ENCODE data around the gene CIZ1.
"Not testable (repeated sequence)": the region's sequence is repeated elsewhere in the genome, so short reads cannot be mapped to it uniquely, and the experiment has no call there.

The CIZ1 gene

GRCh38 chr9:128231638-128232527, 40.5 kb upstream of the CIZ1 start:
- Histone ChIP-seq H2BK15ac (ENCODE audit: low read length) (no peak overlapping the region), H3K14ac (ENCODE audit: low read length) (no peak overlapping the region), H3K27me3 (ENCODE audit: control insufficient read depth in 3 of 3, insufficient read depth in 3 of 3, low read depth in 1 of 3, low read length in 3 of 3) (no peaks in the 10 kb centered on the region), H2AK5ac (ENCODE audit: low read depth, low read length) (no peak overlapping the region), H3K79me1 (ENCODE audit: low read depth, low read length) (peaks cover 1% of the 10 kb centered on the region), H2AFZ (ENCODE audit: low read length) (no peak overlapping the region), H3K36me3 (replicated peaks in 1 of 2; ENCODE audit: control insufficient read depth in 2 of 2, insufficient read depth in 2 of 2, low read length in 2 of 2) (peaks cover 7 to 9% of the 10 kb centered on the region in 2 donors), H3K9me3 (replicated peaks in 1 of 2; ENCODE audit: control insufficient read depth in 2 of 2, insufficient read depth in 1 of 2, low read depth in 1 of 2, low read length in 2 of 2) (no peaks in the 10 kb centered on the region), H3K23ac (ENCODE audit: low read depth, low read length, poor library complexity) (no peak overlapping the region), H3K9ac (ENCODE audit: low read depth, low read length, poor library complexity) (no peak overlapping the region), H3K4ac (ENCODE audit: low read length) (no peak overlapping the region), H3K18ac (ENCODE audit: low read length) (no peak overlapping the region), H3K27ac (replicated peaks; ENCODE audit: low read length) (no peak overlapping the region), H3K4me1 (ENCODE audit: control insufficient read depth in 2 of 2, insufficient read depth in 1 of 2, low read depth in 1 of 2, low read length in 2 of 2) (no peaks in the 10 kb centered on the region), H2BK120ac (ENCODE audit: low read depth, low read length) (no peak overlapping the region), H4K8ac (ENCODE audit: low read depth, low read length) (no peak overlapping the region), H3K4me3 (ENCODE audit: low read length in 2 of 2) (no peak overlapping the region), H2BK12ac (ENCODE audit: low read length) (no peak overlapping the region), H2BK5ac (ENCODE audit: low read length) (no peak overlapping the region), H3K4me2 (ENCODE audit: insufficient read depth, low read length, poor library complexity, severe bottlenecking) (no peak overlapping the region), H4K91ac (ENCODE audit: low read depth, low read length, poor library complexity) (no peak overlapping the region)
- no peak for DNase-seq (ENCODE audit: low spot score)
- no CpG with 5 or more reads among the region's 16 CpGs for WGBS, 2 donors (ENCODE audit: extremely low coverage in 2 of 2, insufficient read length in 2 of 2, insufficient replicate concordance in 1 of 2)

- DNase-seq (ENCODE audit: low spot score); H2BK120ac ChIP-seq (ENCODE audit: low read depth, low read length); H3K23ac ChIP-seq (ENCODE audit: low read depth, low read length, poor library complexity); H3K36me3 ChIP-seq (replicated peaks in 1 of 2; ENCODE audit: control insufficient read depth in 2 of 2, insufficient read depth in 2 of 2, low read length in 2 of 2); H4K91ac ChIP-seq (ENCODE audit: low read depth, low read length, poor library complexity); H2BK5ac ChIP-seq (ENCODE audit: low read length); H2AFZ ChIP-seq (ENCODE audit: low read length); H2AK5ac ChIP-seq (ENCODE audit: low read depth, low read length); H3K4me3 ChIP-seq (ENCODE audit: low read length in 2 of 2); H3K18ac ChIP-seq (ENCODE audit: low read length); H3K4ac ChIP-seq (ENCODE audit: low read length); H3K14ac ChIP-seq (ENCODE audit: low read length); H3K9ac ChIP-seq (ENCODE audit: low read depth, low read length, poor library complexity); H4K8ac ChIP-seq (ENCODE audit: low read depth, low read length); H3K27ac ChIP-seq (replicated peaks; ENCODE audit: low read length); H2BK12ac ChIP-seq (ENCODE audit: low read length); H3K27me3 ChIP-seq (ENCODE audit: control insufficient read depth in 3 of 3, insufficient read depth in 3 of 3, low read depth in 1 of 3, low read length in 3 of 3); H3K79me1 ChIP-seq (ENCODE audit: low read depth, low read length); H3K4me1 ChIP-seq (ENCODE audit: control insufficient read depth in 2 of 2, insufficient read depth in 1 of 2, low read depth in 1 of 2, low read length in 2 of 2); H2BK15ac ChIP-seq (ENCODE audit: low read length); H3K4me2 ChIP-seq (ENCODE audit: insufficient read depth, low read length, poor library complexity, severe bottlenecking); H3K9me3 ChIP-seq (replicated peaks in 1 of 2; ENCODE audit: control insufficient read depth in 2 of 2, insufficient read depth in 1 of 2, low read depth in 1 of 2, low read length in 2 of 2): not testable (repeated sequence)
- no CpG with 5 or more reads among the region's 7 CpGs for WGBS, 2 donors (ENCODE audit: extremely low coverage in 2 of 2, insufficient read length in 2 of 2, insufficient replicate concordance in 1 of 2)
Measured at GRCh38 chr9:128230897-128231296, 39.5 kb upstream of the CIZ1 start.

- H3K79me1 ChIP-seq (ENCODE audit: low read depth, low read length): no peaks in the 10 kb centered on the region
- H2AFZ ChIP-seq (ENCODE audit: low read length): no peak overlapping the region
- no peak overlapping the region for H3K4ac ChIP-seq (ENCODE audit: low read length)
- no peak overlapping the region for H2BK12ac ChIP-seq (ENCODE audit: low read length)
- DNase-seq (ENCODE audit: low spot score): no peak
- peak overlapping the region; percentile 57 for H3K9ac ChIP-seq (ENCODE audit: low read depth, low read length, poor library complexity)
- no peak overlapping the region for H2BK5ac ChIP-seq (ENCODE audit: low read length)
- H3K23ac ChIP-seq (ENCODE audit: low read depth, low read length, poor library complexity): no peak overlapping the region
- H3K14ac ChIP-seq (ENCODE audit: low read length): no peak overlapping the region
- H3K9me3 ChIP-seq (replicated peaks in 1 of 2; ENCODE audit: control insufficient read depth in 2 of 2, insufficient read depth in 1 of 2, low read depth in 1 of 2, low read length in 2 of 2): peaks cover 0 to 2% of the 10 kb centered on the region in 2 donors
- H2BK120ac ChIP-seq (ENCODE audit: low read depth, low read length): no peak overlapping the region
- H4K8ac ChIP-seq (ENCODE audit: low read depth, low read length): no peak overlapping the region
- peaks cover 0 to 3% of the 10 kb centered on the region in 2 donors for H3K4me1 ChIP-seq (ENCODE audit: control insufficient read depth in 2 of 2, insufficient read depth in 1 of 2, low read depth in 1 of 2, low read length in 2 of 2)
- H3K27ac ChIP-seq (replicated peaks; ENCODE audit: low read length): no peak overlapping the region
- no peak overlapping the region for H2AK5ac ChIP-seq (ENCODE audit: low read depth, low read length)
- H3K27me3 ChIP-seq (ENCODE audit: control insufficient read depth in 3 of 3, insufficient read depth in 3 of 3, low read depth in 1 of 3, low read length in 3 of 3): no peaks in the 10 kb centered on the region
- no peak overlapping the region for H3K18ac ChIP-seq (ENCODE audit: low read length)
- H3K4me3 ChIP-seq (ENCODE audit: low read length in 2 of 2): no peak overlapping the region
- no CpG with 5 or more reads among the region's 5 CpGs for WGBS, 2 donors (ENCODE audit: extremely low coverage in 2 of 2, insufficient read length in 2 of 2, insufficient replicate concordance in 1 of 2)
- H3K4me2 ChIP-seq (ENCODE audit: insufficient read depth, low read length, poor library complexity, severe bottlenecking): no peak overlapping the region
- H3K36me3 ChIP-seq (replicated peaks in 1 of 2; ENCODE audit: control insufficient read depth in 2 of 2, insufficient read depth in 2 of 2, low read length in 2 of 2): peaks cover 18 to 24% of the 10 kb centered on the region in 2 donors
- H4K91ac ChIP-seq (ENCODE audit: low read depth, low read length, poor library complexity): no peak overlapping the region
- no peak overlapping the region for H2BK15ac ChIP-seq (ENCODE audit: low read length)
Measured at GRCh38 chr9:128226412-128226801, 35.0 kb upstream of the CIZ1 start.

- no peak overlapping the region for H3K18ac ChIP-seq (ENCODE audit: low read length)
- H3K4ac ChIP-seq (ENCODE audit: low read length): no peak overlapping the region
- no peak overlapping the region for H3K27ac ChIP-seq (replicated peaks; ENCODE audit: low read length)
- no peaks in the 10 kb centered on the region for H3K79me1 ChIP-seq (ENCODE audit: low read depth, low read length)
- no peak overlapping the region for H2BK5ac ChIP-seq (ENCODE audit: low read length)
- peaks cover 18 to 27% of the 10 kb centered on the region in 2 donors for H3K36me3 ChIP-seq (replicated peaks in 1 of 2; ENCODE audit: control insufficient read depth in 2 of 2, insufficient read depth in 2 of 2, low read length in 2 of 2)
- H3K27me3 ChIP-seq (ENCODE audit: control insufficient read depth in 3 of 3, insufficient read depth in 3 of 3, low read depth in 1 of 3, low read length in 3 of 3): no peaks in the 10 kb centered on the region
- peaks cover 0 to 3% of the 10 kb centered on the region in 2 donors for H3K4me1 ChIP-seq (ENCODE audit: control insufficient read depth in 2 of 2, insufficient read depth in 1 of 2, low read depth in 1 of 2, low read length in 2 of 2)
- H3K9me3 ChIP-seq (replicated peaks in 1 of 2; ENCODE audit: control insufficient read depth in 2 of 2, insufficient read depth in 1 of 2, low read depth in 1 of 2, low read length in 2 of 2): peaks cover 0 to 2% of the 10 kb centered on the region in 2 donors
- no peak overlapping the region for H2BK12ac ChIP-seq (ENCODE audit: low read length)
- no peak overlapping the region for H2BK120ac ChIP-seq (ENCODE audit: low read depth, low read length)
- H4K91ac ChIP-seq (ENCODE audit: low read depth, low read length, poor library complexity): no peak overlapping the region
- H2AFZ ChIP-seq (ENCODE audit: low read length): no peak overlapping the region
- no peak overlapping the region for H3K4me3 ChIP-seq (ENCODE audit: low read length in 2 of 2)
- H4K8ac ChIP-seq (ENCODE audit: low read depth, low read length): no peak overlapping the region
- no peak overlapping the region for H3K4me2 ChIP-seq (ENCODE audit: insufficient read depth, low read length, poor library complexity, severe bottlenecking)
- peak overlapping the region; percentile 57 for H3K9ac ChIP-seq (ENCODE audit: low read depth, low read length, poor library complexity)
- no peak for DNase-seq (ENCODE audit: low spot score)
- H3K14ac ChIP-seq (ENCODE audit: low read length): no peak overlapping the region
- WGBS, 2 donors (ENCODE audit: extremely low coverage in 2 of 2, insufficient read length in 2 of 2, insufficient replicate concordance in 1 of 2): no CpG with 5 or more reads among the region's 19 CpGs
- H3K23ac ChIP-seq (ENCODE audit: low read depth, low read length, poor library complexity): peak overlapping the region; percentile 43
- H2AK5ac ChIP-seq (ENCODE audit: low read depth, low read length): no peak overlapping the region
- H2BK15ac ChIP-seq (ENCODE audit: low read length): no peak overlapping the region
Measured at GRCh38 chr9:128225770-128226411, 34.5 kb upstream of the CIZ1 start.

All from neuronal stem cell (in vitro differentiated cells).